Gastrocnemius medialis (tissue), 4 donors: Measurements from ENCODE around the gene TSPAN11.

ENCODE experiments used
- POLR2A ChIP-seq, 2 donors: fragments of 450-650 bp; IDR thresholded peaks; one replicate each; pipeline ENCODE4 v1.6.1; 2017; ENCODE audit warnings: antibody characterized with exemption in 2 of 2, mild to moderate bottlenecking in 2 of 2, moderate library complexity in 2 of 2
- TF ChIP-seq, protein P1 (sequence below), 5 experiments: fragments of 450-650 bp in 3 of 5; fragments of 200-600 bp in 2 of 5; sonication (generic) in 2 of 5; IDR thresholded peaks in 4 of 5; conservative IDR thresholded peaks in 1 of 5; 1 replicate in 4 of 5; 2 replicates in 1 of 5; pipeline ENCODE4 v1.5.1; 2016 to 2019; ENCODE audit warnings: antibody characterized with exemption in 5 of 5, mild to moderate bottlenecking in 3 of 5, moderate library complexity in 3 of 5

DNA sequence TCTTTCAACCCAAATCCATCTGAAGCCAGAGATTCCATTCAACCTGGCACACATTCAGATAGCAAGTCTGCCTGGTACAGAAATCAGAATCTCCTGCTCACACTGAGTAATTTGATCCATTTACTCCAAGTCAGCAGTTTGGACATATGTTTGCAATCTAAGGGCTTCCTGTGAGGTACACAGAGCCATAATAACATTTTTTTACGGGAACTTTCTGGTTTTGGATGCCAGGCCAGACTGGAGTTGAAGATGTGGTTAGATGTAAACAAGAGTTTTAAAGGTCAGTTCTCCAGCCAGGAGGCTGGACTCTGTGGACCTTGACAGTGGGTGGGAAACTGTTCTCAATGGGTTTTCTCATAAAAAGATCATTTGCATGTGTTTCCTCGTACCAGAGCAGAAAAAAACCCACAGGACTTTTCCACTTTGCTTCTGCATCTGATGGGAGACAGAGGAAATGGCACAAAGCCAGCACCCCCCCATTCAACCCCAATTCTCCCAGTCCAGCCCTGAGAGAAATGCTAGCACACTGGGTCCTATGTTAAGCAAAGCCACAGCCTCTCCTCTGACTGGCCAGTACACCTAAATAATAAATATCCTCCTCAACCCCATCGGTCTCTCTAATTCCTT, 17.7 kb upstream of the TSPAN11 start:
- no peak for TF ChIP-seq POLR2A (IDR thresholded peaks at IDR 0.05)
- TF ChIP-seq, protein P1, sequence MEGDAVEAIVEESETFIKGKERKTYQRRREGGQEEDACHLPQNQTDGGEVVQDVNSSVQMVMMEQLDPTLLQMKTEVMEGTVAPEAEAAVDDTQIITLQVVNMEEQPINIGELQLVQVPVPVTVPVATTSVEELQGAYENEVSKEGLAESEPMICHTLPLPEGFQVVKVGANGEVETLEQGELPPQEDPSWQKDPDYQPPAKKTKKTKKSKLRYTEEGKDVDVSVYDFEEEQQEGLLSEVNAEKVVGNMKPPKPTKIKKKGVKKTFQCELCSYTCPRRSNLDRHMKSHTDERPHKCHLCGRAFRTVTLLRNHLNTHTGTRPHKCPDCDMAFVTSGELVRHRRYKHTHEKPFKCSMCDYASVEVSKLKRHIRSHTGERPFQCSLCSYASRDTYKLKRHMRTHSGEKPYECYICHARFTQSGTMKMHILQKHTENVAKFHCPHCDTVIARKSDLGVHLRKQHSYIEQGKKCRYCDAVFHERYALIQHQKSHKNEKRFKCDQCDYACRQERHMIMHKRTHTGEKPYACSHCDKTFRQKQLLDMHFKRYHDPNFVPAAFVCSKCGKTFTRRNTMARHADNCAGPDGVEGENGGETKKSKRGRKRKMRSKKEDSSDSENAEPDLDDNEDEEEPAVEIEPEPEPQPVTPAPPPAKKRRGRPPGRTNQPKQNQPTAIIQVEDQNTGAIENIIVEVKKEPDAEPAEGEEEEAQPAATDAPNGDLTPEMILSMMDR (IDR thresholded peaks at IDR 0.05 in 4 of 5, conservative IDR thresholded peaks at IDR 0.05 in 1 of 5): no peak
